HG02981 (cell line): ENCODE results near the gene PRPSAP1.
"Not testable (repeated sequence)": the region's sequence is repeated elsewhere in the genome, so short reads cannot be mapped to it uniquely, and the experiment has no call there.

Source experiments
- ATAC-seq: cut with Tn5 transposase; IDR thresholded peaks from one replicate; pipeline ENCODE4 v1.9.1; 2021; ENCODE audit warnings: mild to moderate bottlenecking, moderate library complexity; ENCODE audit not compliant: unreplicated experiment

Gene PRPSAP1

GRCh38 chr17:76327696-76328095 is 26.0 kb downstream of the PRPSAP1 start:
- ATAC-seq: no peak

- no peak for ATAC-seq
Measured at GRCh38 chr17:76326306-76326705, 27.4 kb downstream of the PRPSAP1 start.

- no peak for ATAC-seq
Measured at GRCh38 chr17:76318586-76318985, 35.1 kb downstream of the PRPSAP1 start.

- no peak for ATAC-seq
Measured at GRCh38 chr17:76317535-76317934, 36.2 kb downstream of the PRPSAP1 start.

GRCh38 chr17:76314392-76315227 is 39.1 kb downstream of the PRPSAP1 start:
- no peak for ATAC-seq

GRCh38 chr17:76312735-76313134 is 41.0 kb downstream of the PRPSAP1 start:
- no peak for ATAC-seq

GRCh38 chr17:76309461-76309860 is 44.3 kb downstream of the PRPSAP1 start:
- no peak for ATAC-seq

- no peak for ATAC-seq
Measured at GRCh38 chr17:76307966-76308338, 45.8 kb downstream of the PRPSAP1 start, which contains the start of gene QRICH2. TSS of gene QRICH2 (minus strand) at chr17:76308276. CDS start at chr17:76307998, 278 bp downstream.

- no peak for ATAC-seq
Measured at GRCh38 chr17:76307299-76307965, 46.3 kb downstream of the PRPSAP1 start.

- ATAC-seq: not testable (repeated sequence)
Measured at GRCh38 chr17:76305135-76305454, 48.6 kb downstream of the PRPSAP1 start.

GRCh38 chr17:76304226-76305134 is 49.2 kb downstream of the PRPSAP1 start:
- no peak for ATAC-seq

GRCh38 chr17:76297436-76297835 is 56.3 kb downstream of the PRPSAP1 start:
- ATAC-seq: no peak

GRCh38 chr17:76296889-76297288 is 56.8 kb downstream of the PRPSAP1 start:
- ATAC-seq: no peak

- no peak for ATAC-seq
Measured at GRCh38 chr17:76296186-76296585, 57.5 kb downstream of the PRPSAP1 start.

- no peak for ATAC-seq
Measured at GRCh38 chr17:76293106-76293505, 60.6 kb downstream of the PRPSAP1 start.

- no peak for ATAC-seq
Measured at GRCh38 chr17:76292567-76292966, 61.1 kb downstream of the PRPSAP1 start.

- no peak for ATAC-seq
Measured at GRCh38 chr17:76281573-76282371, 71.9 kb downstream of the PRPSAP1 start.

- ATAC-seq: no peak
Measured at GRCh38 chr17:76280650-76281049, 73.1 kb downstream of the PRPSAP1 start.

- ATAC-seq: no peak
Measured at GRCh38 chr17:76279742-76280287, 73.9 kb downstream of the PRPSAP1 start.
